ENCODE measurements around the gene FERD3L.

Gene FERD3L

DNA sequence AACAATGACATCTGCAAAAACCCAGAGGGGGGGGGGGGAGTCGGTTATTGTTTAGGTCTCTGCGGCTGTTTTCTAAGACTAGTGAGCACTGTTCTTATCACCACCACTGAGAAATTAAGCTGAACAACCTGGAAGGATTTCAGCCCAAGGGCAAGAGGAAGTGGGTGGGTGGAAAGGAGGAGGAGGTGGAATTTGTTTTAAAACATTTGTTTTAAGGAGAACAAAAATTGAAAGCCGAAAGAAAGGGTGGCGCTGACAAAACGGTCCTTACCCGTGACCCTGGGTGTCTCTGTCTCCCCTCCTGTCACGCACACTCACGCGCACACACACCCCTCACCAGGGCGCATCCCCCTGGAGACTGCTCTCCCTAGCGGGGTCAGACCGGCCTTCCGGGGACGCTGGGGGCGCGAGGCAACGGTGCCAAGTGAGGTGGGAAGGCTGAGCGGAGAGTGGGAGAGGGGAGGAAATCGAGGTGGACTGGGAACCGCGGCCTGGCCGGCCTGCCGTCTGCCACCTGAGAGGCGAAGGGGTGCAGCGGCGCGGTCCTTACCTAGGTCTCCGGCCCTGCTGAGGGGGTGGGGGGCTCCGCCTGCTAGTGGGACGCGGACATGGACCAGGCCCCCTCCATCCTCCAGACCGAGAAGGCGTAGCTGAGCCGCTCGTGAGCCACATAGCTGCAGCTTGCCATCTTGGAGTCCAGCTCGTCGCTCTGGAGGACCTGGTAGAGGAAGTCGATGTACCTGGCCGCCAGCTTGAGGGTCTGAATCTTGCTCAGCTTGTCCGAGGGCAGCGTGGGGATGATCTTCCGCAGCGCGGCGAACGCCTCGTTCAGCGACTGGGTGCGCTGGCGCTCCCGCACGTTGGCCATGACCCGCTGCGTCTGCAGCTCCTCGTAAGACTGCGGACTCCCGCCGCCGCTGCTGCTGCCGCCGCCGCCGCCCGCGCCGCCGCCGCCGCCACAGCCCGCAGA lies 28.8 kb downstream of the FERD3L start:
- no peak for DNase-seq

DNA sequence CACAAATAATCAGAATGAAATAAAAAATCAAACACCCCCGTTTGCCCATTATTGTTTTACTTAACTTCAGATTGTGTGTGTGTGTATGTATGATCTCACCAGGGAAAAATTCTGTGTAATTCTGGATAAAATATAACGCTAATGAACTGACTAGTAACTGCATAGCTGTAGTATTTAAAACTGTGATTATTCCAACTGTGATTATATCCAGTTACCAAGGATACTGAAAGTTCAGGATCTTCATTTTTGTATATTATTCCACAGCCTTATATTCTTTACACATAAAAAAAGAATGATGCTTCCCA lies 30.7 kb downstream of the FERD3L start:
- no peak for DNase-seq

DNA sequence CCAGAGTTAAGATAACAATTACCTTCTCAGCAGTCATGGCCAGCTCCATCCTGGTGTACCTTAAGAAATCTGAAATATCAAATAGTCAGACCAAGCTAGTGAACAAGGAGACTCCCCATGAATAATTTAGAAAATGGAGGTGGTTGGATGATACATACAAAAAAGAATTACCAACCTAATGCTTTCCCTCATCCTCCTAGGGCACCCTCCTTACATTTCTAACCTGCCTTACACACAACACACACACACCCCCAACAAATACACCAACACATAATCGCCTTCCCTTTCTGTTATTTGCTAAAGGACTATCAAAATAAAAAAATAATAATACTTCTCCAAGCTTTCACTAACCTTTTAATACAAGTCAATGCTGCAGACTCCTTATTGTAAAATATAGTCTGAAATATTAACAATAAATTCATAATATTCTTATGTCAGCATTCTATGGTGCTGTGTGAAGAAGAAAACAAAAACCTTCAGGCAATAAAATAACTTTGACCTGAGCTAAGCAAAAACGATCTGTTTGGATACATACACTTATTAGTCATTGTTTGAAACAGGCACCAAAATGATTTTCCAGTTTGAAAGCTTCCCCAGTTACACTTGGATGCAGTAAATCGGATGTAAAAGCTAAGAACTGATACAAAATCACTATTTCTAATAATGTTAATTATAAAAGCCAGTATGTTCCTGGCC lies 31.2 kb downstream of the FERD3L start:
- DNase-seq = no peak

DNA sequence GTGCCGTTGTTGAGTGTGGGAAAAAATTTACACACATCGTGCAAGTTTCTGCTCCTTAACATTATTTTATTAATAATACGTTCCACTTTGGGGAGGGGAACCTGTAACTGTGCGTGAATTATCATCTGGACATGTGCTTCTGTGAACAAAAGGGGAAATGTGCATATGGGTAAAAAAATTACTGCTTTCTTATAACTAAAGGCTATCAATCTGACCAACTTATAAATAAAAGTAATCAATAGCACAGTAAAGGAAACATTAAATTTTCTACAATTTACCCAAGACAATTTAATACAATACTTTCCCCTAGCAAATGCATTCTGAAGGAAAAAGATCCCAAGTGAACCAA lies 32.2 kb downstream of the FERD3L start:
- DNase-seq = no peak

DNA sequence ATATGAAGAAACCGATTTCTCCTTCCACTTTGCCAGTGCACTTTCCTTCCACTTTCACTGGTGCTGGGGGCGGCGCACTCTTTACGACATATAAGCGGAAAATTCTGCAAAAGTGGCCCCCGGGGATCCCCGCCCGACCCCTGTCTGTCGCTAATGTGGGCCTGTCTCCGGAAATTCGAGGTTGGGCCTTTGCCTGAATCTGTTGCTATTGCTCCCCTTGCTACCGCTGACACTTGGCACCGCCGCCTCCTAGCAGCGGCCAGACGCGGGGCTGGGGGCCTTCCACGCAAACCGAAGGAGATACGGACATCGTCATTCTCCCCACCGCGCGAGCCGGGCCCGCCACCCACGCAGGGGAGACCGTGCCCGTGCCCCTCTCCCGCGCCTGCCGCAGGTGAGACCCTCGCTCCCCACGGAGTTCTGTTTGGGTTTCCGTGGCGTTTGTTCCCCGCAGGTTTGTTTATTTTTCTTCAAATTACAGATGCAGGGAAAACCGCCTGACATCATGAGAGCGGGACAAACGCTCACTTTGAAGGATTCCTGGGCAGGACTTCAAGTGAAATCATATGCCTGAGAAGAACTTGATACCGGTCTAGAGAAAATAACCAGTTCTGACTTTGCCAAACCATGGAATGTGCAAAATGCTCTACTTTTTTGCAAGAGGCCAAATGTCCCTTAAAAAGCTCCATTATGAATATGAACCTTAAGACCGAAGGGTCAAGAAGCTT lies 32.8 kb downstream of the FERD3L start:
- no peak for DNase-seq

DNA sequence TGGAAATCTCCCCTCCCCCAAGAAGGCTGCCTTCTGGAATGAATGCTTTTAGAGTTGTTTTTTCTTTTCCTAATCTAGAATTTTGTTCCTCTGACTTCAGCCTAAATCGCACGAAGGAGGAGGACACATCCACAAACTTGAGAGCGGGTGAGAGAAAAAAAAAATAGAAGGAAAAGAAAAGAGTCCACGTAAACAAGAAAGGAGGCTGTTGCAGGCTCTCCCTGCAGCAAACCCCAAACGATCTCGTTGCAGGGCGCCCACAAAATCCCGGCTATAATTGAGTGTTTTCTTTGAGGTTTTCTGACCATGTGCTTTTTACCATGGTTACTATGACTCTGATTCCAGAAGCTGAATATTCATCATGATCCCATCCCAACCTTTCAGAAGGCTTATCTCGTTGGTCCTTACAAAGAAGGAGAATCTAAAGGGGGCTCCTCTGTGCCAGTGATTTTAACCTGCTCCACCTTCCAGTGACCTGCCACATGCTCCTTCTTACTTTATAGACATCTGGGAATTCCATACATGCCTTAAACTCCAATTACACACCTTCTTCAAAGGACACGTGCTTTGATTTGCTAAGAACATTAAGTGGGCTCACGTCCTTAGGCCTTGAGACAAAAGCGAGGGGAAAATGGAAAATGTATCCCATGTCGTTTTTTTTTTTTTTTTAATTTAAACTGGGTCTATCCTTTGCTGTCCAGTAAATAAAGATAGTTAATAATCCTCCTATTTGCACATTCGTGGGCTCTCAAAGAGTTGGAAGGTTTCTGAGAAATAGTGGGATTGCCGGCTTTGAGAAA lies 33.5 kb downstream of the FERD3L start:
- no peak for DNase-seq

DNA sequence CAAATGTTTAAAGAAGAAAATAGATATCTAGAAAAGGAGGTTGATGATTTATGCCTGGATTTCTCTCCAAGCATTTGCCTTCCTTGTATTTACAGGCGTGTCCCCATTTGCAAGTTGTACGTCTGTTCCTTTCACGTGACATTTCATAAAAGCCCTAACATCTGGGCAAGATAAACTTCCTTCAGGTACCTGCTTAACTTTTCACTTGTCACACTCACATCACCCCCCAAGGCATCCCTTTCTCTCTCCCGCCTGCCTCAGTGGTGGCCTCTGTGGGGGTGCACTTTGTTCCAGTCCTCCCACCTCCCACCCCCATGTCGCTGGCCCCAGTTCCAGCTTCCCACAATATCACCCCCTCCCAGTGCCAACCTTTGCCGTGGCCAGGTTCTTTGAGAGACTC lies 34.4 kb downstream of the FERD3L start:
- DNase-seq = no peak

DNA sequence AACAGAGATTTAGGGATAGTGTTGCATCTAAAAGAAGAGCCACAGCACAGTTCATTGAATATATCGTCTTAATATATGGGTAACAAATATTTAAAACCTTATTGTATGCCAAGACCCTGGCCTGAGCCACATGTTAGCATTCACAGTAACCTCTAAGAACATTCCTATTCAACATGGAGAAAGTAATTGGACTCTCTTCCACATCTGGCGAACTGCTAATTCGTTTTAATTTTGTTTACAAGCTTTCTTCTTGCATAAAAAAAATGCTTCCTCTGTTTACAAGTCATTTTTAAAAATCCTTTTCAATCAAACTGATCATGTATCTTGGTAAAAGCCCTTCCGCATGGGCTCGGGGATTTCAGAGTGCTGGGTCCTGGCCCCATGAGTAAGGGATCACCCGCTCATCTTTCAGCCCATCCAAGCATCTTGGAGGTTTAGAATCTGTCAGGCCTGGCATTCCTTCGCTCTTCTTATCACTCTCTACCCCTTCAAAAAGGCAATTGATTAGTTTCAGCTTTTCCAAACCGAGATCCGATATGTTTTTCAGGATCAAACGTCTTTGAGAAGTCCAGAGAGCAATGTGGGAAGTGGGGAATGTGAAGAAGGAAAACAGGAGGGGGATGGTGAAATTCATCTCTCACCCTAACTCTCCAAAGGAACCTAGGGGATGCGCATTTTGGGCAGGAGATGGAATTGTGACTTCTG lies 35.0 kb downstream of the FERD3L start:
- DNase-seq = no peak

DNA sequence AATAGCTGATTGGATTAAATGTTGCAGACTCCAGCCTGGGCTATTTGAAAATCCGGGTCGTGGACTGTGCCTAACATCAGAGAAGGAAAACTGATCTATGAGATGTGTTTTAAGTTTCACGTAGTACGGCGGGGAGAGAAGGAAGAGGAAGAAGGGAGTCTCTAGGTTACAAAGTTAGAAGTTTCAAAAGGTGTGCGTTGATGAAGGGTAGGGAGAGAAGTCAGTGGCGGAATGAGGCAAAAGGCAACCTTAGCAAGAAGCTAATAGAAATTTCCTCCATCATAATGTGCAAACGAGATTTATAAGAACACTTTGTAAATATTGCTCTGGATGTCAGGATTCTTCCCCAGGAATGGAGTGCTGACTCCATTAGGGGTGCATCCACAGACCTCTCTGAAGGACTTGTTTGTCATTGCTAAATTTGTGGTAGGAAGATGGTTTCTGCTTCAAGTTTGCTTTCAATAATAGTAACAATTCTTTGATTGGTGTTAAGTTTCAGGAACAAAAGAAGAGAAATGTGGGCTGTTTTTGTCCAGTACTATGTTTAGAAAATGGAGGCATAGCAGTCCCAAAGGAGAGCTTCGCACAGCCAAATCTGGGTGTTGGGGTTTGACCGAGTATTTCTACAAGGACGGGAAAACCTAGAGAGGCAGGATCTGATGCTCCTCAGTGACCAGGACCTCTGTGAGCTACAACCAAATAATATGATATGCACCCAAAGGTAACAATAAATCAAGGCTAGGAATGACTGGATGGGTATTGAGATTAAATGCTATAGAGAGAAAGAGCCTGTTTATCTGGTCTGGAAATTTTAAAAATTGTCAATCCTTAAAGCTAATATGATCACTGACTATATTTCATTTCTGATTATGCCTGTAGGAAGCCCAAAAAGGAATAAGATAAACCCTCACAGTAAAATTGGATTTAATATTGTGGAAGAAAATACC lies 35.9 kb downstream of the FERD3L start:
- no peak for DNase-seq

DNA sequence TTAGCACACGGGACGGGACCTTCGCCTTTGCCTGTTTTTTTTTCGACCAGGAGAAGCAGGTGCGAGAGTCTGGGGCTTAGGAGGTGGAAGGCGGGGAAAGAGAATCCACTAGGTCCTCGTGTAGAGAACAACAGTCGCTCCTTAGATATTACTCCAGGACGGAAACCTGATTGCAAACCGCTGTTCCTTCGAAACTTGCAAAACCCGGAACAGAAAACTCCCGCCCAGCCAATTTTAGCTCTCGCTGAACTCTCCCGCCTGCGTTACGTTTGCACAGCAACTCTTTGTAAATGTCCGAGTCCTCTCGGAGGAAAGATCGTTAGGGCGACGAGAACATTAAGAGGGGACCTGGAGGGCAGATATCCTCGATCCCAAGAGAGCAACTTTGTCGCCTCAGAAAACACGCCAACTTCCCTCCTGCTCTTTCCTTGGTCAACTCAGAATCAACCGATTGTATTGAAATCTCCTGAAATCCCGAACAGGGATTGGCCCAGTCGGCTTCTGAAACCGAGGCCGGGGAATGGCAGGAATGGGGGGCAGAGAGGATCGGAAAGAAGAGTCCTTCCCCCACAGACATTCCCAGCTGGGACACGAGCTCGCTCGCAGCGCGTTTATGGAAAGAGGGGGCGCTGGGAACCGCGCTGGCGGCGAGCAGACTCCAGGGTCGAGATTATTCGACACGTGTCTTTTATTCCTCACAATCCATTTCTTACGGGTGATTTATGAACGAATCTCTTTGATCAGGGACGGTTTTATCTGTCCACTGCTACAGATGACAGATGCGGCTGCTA lies 37.7 kb downstream of the FERD3L start:
- no peak for DNase-seq

DNA sequence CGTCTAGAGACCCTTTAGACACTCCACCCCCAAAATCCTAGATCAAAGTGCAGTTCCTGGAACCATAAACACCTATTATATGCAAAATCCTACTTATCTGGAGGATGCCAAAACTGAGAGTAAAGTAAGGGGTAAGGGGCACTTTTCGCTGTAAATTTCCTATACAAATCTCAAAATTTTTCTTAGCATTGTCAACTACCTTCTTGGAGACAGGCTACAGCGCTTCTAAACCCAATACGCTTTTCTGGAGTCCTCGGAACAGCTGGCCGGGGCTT lies 38.2 kb downstream of the FERD3L start:
- no peak for DNase-seq

DNA sequence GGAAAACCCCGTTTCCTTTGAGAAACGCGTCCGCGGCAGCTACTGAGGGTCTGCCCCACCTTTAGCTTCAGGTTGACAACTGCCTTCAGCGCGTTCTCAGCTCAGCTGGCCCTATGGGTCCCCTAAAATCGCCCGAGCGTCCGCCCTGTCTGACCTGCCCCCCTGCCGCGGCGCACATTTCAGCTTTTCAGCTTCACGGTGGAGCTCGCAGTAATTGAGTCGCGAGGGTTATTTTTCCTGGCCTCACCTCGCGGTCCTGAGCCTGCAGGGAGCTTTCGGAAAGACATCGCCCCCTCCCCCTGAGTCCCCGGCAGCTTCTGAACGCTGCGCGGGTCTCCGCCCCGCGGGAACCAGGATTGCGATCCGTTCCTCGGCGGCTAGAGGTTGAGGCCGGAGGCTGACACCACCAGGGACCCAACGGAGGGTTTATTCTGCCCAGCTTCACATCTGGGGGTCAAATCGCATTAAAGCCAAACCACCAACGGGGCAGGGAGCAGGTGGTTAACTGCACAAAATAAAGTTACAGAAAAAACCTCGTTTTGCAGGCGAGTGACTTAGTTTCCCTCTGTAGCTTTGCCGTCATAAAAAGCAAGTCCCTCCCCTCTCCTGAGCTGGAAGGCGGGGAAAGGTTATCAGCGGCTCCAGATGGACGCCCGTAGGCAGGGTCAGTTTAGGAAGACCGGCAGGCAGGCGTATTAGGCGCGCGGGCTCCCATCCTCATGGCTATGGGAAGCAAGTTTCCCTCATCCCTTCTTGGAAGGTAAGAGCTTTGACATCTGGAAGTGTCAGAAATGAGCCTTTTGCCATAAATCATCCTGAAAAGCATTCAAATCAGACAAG lies 38.8 kb downstream of the FERD3L start:
- no peak for DNase-seq

DNA sequence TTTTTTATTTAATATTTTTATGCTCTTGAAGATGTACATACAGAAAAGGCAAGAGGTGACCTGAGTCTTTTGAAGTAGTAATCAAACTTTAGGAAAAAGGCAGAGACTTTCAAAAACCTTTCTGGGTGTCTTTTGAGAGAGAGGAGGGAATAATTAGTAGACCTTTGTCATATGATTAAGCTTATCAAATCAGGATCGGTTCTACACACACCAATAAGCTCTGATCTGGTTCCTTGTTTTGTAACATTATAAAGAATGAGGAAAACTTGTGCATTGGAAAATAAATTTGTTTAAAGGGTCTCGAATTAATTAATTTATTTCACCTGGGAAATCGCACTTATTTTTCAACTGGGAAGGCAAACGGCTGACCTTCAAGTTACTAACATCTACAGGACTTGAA lies 39.7 kb downstream of the FERD3L start:
- no peak for DNase-seq

DNA sequence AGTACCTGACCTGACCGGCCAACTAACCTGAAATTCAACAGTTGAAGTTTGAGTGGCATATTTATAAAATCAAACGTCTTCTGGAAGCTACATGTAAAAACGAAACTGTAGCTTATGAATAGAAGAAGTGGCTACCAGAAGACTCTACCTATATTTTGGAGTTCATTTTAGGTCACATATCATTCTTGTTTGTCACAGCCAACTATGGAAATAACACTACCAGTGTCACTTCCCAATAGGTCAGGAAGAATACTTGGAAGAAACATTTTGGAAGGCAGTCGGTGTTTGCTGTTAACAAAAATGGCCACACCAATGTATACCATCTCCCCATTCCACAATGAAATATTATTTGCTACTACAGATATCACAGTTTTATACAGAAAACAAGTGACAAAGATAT lies 40.4 kb downstream of the FERD3L start:
- no peak for DNase-seq

DNA sequence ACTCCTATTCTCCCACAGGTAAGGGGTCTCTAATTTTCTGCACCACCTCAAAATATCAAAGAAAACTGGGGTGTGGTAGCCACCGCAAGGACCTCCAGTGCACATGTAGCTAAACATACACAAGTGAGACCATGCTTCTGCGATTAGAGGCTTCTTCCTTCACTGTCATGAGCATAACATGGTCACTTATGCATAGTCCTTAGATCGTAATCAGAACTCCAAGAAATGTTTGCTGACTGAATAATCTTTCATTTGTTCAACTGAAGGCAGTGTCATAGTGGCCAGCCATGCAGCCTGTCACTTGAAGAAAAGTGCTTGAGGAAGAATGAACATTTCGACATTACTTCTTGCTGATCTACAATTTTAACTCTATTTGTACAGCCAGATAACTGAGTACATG lies 42.3 kb downstream of the FERD3L start:
- no peak for DNase-seq

DNA sequence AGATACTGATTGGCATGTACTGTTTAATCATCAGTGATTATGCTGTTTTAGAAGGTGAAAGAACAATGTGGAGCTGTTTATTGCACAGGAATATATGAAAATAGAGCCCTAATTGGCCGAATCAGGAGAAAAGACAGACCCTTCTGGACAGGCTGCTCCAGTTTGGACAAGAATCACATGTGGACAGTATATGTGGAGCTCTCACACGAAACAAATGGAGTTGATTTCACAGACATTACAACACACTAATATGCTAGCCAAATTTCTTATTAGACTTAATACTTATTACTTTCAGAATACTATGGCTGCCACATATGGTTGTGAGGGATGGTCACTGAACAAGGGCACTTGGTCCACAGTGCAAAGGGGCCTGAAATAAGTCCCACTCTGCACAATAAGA lies 43.3 kb downstream of the FERD3L start:
- DNase-seq = no peak

DNA sequence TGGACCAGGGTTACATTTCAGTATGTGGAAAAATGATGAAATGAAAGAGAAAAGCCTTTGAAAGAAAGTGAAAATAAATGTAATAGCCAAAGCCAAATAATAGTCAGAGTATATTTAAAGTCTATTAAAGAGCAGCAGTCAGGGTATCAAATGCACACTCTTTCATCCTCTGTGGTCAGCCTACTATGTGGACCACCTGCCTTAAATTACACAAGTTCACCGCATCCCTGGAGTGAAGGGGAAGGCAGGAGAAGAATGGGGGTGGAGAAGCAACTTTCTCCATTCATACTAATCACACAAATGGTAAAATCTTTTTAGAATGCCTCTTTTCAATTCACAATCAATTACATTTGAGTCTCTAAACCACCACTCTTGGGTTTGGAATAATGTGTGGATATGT lies 43.7 kb downstream of the FERD3L start:
- no peak for DNase-seq

DNA sequence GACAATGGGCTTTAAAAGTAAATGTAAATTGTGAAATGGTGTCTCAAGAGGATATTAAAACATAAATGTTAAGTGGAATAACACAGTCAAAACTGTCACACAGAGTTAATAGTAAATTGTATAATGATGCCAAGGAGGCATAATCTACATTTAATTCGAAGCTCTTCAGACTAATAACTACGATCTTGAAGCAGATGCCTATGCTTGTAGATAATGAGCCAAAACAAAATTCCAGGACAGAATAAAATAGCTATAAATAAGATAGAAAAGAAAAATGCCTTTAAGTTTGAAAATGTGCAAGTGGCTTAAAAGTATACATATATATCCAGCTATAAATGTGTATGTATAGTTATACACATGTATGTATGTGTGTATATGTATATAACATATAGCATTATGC lies 45.3 kb downstream of the FERD3L start:
- DNase-seq = no peak

DNA sequence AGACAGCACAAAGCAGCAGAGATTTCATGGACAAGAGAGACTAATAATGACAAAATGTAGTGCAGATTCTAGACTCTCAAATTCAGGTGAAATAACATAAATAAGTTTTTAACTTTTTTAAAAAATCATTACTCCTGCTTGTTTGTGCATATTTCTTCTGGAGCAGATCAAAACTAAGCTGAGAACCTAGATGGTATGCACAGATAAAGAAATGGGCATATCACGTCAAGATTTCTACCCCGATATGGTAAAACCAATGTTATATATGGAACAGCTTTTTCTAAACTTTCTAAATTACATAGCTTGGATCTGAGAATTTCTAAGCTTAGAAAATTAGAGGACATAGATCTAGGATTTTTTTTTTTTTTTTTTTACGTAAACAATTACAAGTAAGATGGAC lies 46.0 kb downstream of the FERD3L start:
- no peak for DNase-seq

DNA sequence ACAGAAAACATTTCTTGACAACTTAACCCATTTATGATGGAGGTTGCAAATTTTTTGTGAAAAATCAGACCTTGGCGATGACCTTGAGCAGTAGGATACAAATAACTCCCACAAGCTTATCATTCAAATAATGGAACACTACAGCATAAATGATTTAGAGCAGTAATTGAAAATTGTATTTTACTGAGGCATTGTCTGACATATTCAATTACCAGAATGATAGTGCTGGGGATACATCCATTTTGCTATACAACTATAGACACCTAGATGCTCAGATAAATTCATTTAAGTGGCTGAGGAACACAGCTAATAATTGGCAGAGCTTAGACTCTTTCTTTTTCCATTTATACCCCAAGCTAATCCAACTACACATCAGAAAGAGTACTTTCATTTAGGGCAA lies 46.7 kb downstream of the FERD3L start:
- DNase-seq = no peak
